ENCODE measurements around the gene EEIG2.

The EEIG2 gene

GRCh38 chr1:108585313-108585712, 25.4 kb downstream of the EEIG2 start:
- DNase-seq: no peak

- no peak for DNase-seq
Measured at GRCh38 chr1:108590441-108590840, 30.5 kb downstream of the EEIG2 start.

GRCh38 chr1:108590957-108591356, 31.1 kb downstream of the EEIG2 start:
- no peak for DNase-seq

- DNase-seq: no peak
Measured at GRCh38 chr1:108591466-108591865, 31.6 kb downstream of the EEIG2 start.

GRCh38 chr1:108592030-108592759, 32.3 kb downstream of the EEIG2 start:
- DNase-seq: no peak

GRCh38 chr1:108593448-108593847, 33.5 kb downstream of the EEIG2 start:
- no peak for DNase-seq

- no peak for DNase-seq
Measured at GRCh38 chr1:108595507-108595906, 35.6 kb downstream of the EEIG2 start.

- no peak for DNase-seq
Measured at GRCh38 chr1:108597041-108597440, 37.1 kb downstream of the EEIG2 start.

- DNase-seq: no peak
Measured at GRCh38 chr1:108598340-108598739, 38.4 kb downstream of the EEIG2 start.

- no peak for DNase-seq
Measured at GRCh38 chr1:108600504-108600903, 40.6 kb downstream of the EEIG2 start.

GRCh38 chr1:108601708-108602410, 42.0 kb downstream of the EEIG2 start:
- DNase-seq: no peak

- no peak for DNase-seq
Measured at GRCh38 chr1:108605633-108606032, 45.7 kb downstream of the EEIG2 start.

- no peak for DNase-seq
Measured at GRCh38 chr1:108606478-108606877, 46.6 kb downstream of the EEIG2 start.

GRCh38 chr1:108609483-108610049, 49.7 kb downstream of the EEIG2 start:
- no peak for DNase-seq

Measured in T-helper 9 cell (primary cell).